AG04450 (cell line): ENCODE measurements around the gene C16orf86. TPM values are rescaled to one million over a fixed set of nuclear protein-coding genes. Genes with fewer than 3 reads are reported as not detected.
A peak's percentile ranks its signal among the peaks of the same experiment; 100 is the strongest.

Experiments used
- CTCF ChIA-PET: fragments of 300-600, 350-600 bp; formaldehyde crosslinking; extraction: SDS; loops from one replicate; lab custom pipeline; 2022; ENCODE audit warnings: antibody characterized with exemption, inconsistent platforms; lab: Charles Lee
- POLR2A ChIA-PET: fragments of 350-600 bp; formaldehyde crosslinking; extraction: SDS; loops from one replicate; lab custom pipeline; 2021; ENCODE audit warnings: antibody characterized with exemption, inconsistent platforms; lab: Yijun Ruan, JAX
- DNase-seq: peaks from one replicate; pipeline ENCODE4 v3.0.0-alpha.2; 2011; ENCODE audit warnings: low read depth, low spot score
- H3K27ac ChIP-seq: one replicate; pipeline ENCODE4 v1.5.1; 2012; ENCODE audit warnings: low read depth, low read length, control low read depth
- H3K27me3 ChIP-seq: one replicate; pipeline ENCODE4 v1.6.0; 2012; ENCODE audit warnings: low read length; ENCODE audit not compliant: control insufficient read depth, insufficient read depth
- H3K4me3 ChIP-seq: 2 replicates; pipeline ENCODE4 v1.5.1; 2011; ENCODE audit warnings: mild to moderate bottlenecking, low read depth, low read length, control low read depth
- H3K9me3 ChIP-seq: 2 replicates; pipeline ENCODE4 v1.5.1; 2012; ENCODE audit warnings: low read length; ENCODE audit not compliant: control insufficient read depth, insufficient read depth
- polyA minus RNA-seq: library from RNA; depleted of rRNA, polyadenylated mRNA; stranded (reverse); fragments of >200 nt; gene quantifications from 2 replicates; pipeline ENCODE4 v1.2.3, GENCODE V29; 2011; rRNA and poly(A)+ RNA removed
- polyA plus RNA-seq: library from polyadenylated mRNA; depleted of rRNA; stranded (reverse); fragments of >200 nt; gene quantifications from 2 replicates; pipeline ENCODE4 v1.2.3, GENCODE V29; 2011; rRNA removed
- TF ChIP-seq, protein P1 (sequence below): IDR thresholded peaks from 2 replicates; pipeline ENCODE4 v1.5.1; 2011; ENCODE audit warnings: low read depth, low read length, control low read depth, inconsistent platforms

Gene C16orf86
- polyA plus RNA-seq (0.55 and 0.56 TPM in 2 replicates), polyA minus RNA-seq (0.41 TPM in 1 of 2 replicates, not detected in the other)

- H3K27ac ChIP-seq, result peak within 1 kb of the TSS; percentile 57
- TF ChIP-seq, protein P1, sequence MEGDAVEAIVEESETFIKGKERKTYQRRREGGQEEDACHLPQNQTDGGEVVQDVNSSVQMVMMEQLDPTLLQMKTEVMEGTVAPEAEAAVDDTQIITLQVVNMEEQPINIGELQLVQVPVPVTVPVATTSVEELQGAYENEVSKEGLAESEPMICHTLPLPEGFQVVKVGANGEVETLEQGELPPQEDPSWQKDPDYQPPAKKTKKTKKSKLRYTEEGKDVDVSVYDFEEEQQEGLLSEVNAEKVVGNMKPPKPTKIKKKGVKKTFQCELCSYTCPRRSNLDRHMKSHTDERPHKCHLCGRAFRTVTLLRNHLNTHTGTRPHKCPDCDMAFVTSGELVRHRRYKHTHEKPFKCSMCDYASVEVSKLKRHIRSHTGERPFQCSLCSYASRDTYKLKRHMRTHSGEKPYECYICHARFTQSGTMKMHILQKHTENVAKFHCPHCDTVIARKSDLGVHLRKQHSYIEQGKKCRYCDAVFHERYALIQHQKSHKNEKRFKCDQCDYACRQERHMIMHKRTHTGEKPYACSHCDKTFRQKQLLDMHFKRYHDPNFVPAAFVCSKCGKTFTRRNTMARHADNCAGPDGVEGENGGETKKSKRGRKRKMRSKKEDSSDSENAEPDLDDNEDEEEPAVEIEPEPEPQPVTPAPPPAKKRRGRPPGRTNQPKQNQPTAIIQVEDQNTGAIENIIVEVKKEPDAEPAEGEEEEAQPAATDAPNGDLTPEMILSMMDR, result no peak
- no peak for DNase-seq
- no peaks in the 10 kb centered on the region for H3K27me3 ChIP-seq
- POLR2A ChIA-PET, result interaction anchor here (1.1 to 1.2 kb wide), 2 partner anchors 146 kb away, joined by 3 read pairs; no protein-coding TSS in a partner anchor
- CTCF ChIA-PET, result interaction anchor here (0.6 to 11.4 kb wide), 13 partner anchors 8 to 221 kb away, joined by 3 to 181 read pairs (median 4); partner anchors contain the start of gene CTCF
- H3K4me3 ChIP-seq, result peak within 1 kb of the TSS; percentile 64
- no peaks in the 10 kb centered on the region for H3K9me3 ChIP-seq
Measured at GRCh38 chr16:67666559-67667452, at the start of gene C16orf86, which contains the start of gene ENKD1. Gene C16orf86 (plus strand): TSS chr16:67666814. CDS start chr16:67666971, 157 bp downstream. Gene ENKD1 (minus strand): TSS chr16:67666750. CDS start chr16:67666442, 308 bp downstream.

- TF ChIP-seq, protein P1, result no peak
- no peaks in the 10 kb centered on the region for H3K9me3 ChIP-seq
- no peak overlapping the region for H3K27ac ChIP-seq
- H3K27me3 ChIP-seq, result no peaks in the 10 kb centered on the region
- DNase-seq, result no peak
- no peak overlapping the region for H3K4me3 ChIP-seq
- POLR2A ChIA-PET, result no interaction called here
- CTCF ChIA-PET, result no interaction called here
Measured at GRCh38 chr16:67628216-67628615, 38.4 kb upstream of the C16orf86 start.

- TF ChIP-seq, protein P1, result peak; percentile 24; the same call in 1 of the 2 replicates
- ChIA-PET CTCF (interaction anchor here (0.8 to 2.1 kb wide), 6 partner anchors 9 to 111 kb away, joined by 3 to 10 read pairs (median 6); partner anchors contain the start of gene CTCF), POLR2A (interaction anchor here (0.7 kb wide), 1 partner anchor 71 kb away, joined by 6 read pairs; no protein-coding TSS in a partner anchor)
- no peaks in the 10 kb centered on the region for H3K27me3 ChIP-seq
- DNase-seq, result peak; percentile 45
- H3K27ac ChIP-seq, result no peak overlapping the region
- H3K9me3 ChIP-seq, result no peaks in the 10 kb centered on the region
- no peak overlapping the region for H3K4me3 ChIP-seq
Measured at GRCh38 chr16:67632415-67633172, 34.0 kb upstream of the C16orf86 start.

GRCh38 chr16:67636713-67637112 lies 29.9 kb upstream of the C16orf86 start:
- TF ChIP-seq, protein P1, result no peak
- Histone ChIP-seq H3K4me3 (no peak overlapping the region), H3K27me3 (no peaks in the 10 kb centered on the region), H3K27ac (no peak overlapping the region), H3K9me3 (no peaks in the 10 kb centered on the region)
- POLR2A ChIA-PET, result no interaction called here
- CTCF ChIA-PET, result interaction anchor here (0.5 kb wide), 1 partner anchor 14 kb away, joined by 3 read pairs; no protein-coding TSS in a partner anchor
- DNase-seq, result no peak
